HS-5 (cell line): Measurements from ENCODE around the gene SIGLEC12.
"Not testable (repeated sequence)": the region's sequence is repeated elsewhere in the genome, so short reads cannot be mapped to it uniquely, and the experiment has no call there.

ENCODE experiments used
- DNase-seq: peaks from one replicate; pipeline ENCODE4 v3.0.0-alpha.2; 2012; ENCODE audit warnings: low read depth

SIGLEC12 gene

DNA sequence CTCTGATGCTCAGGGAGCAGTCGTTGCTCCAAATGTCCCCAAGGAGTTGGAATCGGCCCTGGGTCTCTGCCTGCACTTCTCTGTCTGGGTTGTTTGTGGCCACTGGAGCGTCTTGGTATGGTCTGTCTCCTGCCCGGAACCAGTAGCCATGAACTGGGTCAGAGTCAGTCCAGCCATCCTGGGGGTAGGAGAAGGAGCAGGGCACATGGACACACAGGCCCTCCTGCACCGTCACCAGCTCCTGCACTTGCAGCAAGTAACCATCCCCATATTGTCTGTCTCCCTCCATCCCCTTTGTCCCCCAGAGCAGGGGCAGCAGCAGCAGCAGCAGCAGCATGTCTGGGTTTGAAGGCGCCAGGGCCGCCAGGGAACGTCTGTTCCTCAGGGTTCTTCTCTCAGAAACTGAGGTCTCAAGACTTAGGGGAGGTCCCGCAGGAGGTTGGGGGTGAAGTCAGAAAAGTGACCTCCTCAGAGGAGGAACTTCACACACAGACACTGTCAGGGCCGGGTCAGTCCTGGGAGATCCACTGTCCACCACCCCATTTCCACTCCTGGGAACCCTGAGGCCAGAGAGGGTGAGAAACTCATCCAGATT is 43.5 kb downstream of the SIGLEC12 start, which contains the start of gene SIGLEC8:
SIGLEC8 (minus strand) TSS at position 404 of the 595 bp plus-strand sequence; CDS start at position 337, 67 bp downstream.
- no peak for DNase-seq

DNA sequence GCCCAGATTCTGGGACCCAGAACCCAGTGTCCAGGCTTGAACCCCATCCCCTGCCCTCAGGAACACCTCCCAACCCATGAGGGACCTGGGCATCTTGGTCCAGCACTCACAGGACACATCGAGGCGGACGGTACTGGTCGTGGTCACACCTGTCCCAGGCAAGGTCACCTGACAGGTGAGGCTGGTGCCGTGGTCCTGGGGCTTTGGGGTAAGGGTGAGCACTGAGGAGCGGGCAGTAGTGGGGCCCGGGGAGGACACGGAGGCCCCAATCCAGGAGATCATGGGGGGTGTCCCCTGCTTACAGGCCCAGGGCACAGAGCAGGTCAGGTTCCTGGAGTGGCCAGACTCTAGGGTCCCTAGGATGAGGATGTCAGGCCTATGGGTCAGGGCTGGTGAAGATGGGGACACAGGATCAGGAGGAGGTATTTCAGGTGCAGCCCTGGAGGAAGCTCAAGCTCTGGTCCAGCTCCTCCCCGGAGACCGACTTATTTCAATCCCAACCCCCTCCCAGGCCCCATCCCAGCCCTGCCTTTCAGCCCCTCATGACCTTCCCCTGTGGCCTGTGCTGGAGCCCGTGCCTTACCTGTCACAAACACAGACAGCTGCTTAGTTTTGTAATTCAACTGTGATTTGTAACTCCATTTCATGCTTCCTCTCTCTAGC is 44.1 kb downstream of the SIGLEC12 start:
- DNase-seq: no peak

DNA sequence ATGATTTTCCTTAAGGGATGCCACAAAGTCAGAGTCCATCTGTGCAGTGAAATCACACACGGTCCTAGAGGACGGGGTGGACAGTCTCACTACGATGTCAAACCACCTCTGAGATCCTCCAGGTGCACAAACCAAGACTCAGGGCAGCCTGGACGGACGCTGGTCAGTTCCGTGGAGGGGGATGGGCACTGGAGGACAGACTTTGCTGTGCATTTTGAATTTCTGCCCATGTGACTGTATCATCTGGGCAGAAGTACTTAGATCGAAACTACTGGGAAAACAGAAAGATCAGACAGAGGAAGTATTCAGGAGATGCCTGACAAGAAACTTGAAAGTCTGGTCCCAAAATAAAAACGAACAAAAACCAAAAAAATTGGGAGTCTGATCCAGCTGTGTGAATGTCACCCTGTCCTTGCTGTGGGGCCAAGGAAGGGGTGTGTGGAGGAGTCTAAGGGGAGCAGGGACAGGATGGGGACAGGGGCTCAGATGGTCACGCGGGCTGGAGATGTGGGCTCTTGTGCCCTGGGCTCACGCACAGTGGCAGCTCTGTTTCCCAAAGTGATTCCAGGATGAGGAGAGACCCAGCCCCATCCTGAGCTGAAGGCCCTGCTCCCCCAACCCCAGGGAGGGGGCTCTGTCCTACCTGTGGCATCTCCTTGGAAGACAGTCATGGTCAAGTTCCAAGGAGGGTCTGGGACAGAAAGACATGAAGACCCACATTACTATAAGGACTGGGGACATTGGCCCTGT is 44.9 kb downstream of the SIGLEC12 start:
- no peak for DNase-seq

DNA sequence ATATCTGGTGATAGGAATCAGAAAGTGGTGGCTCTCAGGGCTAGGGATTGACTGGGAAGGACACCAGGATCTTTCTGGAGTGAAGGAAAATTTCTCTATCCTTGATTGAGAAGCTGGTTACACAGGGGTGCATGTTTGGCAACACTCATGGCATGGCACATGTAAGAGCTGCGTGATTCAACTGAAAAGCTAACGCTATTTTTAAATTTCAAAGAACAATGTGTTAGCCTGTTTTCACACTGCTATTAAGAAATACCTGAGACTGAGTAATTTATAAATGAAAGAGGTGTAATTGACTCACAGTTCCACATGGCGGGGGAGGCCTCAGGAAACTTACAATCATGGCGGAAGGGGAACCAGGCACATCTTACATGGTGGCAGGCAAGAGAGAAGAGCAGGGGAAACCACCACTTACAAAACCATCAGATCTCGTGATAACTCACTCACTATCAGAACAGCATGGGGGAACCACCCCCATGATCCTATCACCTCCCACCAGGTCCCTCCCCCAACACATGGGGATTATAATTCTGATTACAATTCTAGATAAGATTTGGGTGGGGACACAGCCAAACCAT is 50.8 kb downstream of the SIGLEC12 start:
- DNase-seq: no peak

DNA sequence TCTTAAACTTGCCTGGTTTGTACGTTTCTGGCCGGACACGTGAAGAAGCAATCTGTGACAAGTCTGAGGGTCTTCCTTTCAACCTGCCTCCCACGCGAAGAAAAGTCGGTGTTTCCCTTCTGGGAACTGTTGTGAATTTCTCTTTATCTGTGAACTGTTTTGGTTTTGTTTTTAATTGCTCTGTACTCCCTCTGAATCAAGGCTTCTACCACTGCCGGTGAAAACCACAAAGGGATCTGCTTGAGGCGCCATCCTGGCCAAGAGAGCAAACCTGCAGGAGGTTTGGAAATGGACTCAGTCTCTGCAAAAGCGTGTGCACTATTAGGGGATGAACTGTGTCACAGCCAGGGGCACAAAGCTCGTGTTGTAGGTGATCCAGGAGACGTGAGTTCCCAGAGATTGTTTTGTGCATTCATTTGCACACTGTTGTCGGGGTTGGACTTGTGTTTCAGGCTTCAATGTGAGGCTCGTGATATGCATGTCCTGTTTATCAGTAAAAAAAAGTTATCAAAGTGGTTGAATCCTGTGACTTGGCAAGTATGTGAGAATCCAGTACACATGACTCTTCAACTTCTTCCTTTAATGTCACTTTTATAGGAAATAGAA is 53.1 kb downstream of the SIGLEC12 start:
- no peak for DNase-seq

DNA sequence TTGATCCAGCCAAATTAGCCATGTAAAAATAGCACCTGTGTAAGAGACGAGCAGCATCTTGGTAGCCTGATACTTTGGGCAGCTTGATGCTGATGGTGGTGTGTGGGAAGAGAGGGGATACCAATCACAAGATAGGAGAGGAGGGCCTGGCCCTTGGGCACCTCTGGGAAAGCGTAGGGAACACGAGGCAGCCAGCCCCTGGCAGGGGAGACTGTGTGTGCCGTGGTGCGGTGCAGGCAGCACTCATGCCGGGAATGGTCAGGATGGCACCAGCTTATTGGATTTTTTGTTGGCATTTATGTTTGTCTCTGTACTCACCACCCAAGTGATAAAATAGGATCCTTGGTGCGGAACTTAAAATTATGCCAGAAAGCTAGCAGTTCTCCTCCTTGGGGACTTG is 53.6 kb downstream of the SIGLEC12 start:
- DNase-seq: no peak

DNA sequence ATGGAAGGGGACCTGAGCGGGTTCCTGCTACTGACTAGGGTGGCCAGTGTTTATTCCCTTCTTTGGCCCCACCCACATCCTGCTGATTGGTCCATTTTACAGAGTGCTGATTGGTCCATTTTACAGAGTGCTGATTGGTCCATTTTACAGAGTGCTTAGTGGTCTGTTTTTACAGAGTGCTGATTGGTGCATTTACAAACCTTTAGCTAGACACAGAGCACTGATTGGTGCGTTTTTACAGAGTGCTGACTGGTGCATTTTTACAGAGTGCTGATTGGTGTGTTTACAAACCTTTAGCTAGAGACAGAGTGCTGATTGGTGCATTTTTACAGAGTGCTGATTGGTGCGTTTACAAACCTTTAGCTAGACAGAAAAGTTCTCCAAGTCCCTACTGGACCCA is 54.1 kb downstream of the SIGLEC12 start:
- not testable (repeated sequence) for DNase-seq

DNA sequence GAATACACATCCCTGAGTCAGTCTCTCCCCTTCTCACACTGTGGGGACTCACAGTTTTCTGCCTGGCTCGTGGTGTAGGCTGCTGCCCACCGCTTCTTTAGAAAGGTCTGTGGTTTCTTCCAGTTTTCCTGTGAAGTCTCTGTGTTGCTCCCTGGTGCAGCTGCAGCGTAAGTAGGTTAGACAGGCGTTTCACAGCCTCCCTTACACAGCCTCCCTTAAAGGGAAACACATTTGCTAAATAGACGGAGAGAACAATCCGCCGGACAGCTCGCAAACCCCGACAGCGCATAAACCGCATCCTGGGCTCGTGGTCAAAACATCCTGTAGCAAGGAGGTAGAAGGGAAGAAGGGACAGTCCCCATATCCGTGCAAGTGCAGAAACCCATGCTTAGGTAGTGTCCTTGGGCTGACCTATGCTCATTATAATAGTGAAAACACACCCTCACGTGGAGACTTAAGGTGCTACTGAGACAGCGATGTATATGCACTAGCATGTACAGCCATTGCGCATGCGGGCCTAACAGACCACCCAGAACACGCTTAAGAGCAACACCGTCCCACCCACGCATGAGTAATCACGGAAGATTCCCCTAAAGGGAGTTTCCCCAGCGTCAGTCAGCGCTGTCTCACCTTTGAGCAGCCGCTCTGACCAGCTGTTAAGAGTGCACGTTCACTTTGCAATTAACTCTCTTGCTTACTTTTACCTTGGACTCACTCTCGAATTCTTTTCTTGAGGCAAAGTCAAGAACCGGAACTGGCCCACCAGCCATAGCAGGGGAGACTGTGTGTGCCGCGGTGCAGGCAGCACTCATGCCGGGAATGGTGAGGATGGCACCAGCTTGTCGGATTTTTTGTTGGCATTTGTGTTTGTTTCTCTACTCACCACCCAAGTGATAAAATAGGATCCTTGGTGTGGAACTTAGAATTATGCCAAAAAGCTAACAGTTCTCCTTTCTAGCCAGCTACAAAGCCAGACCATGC is 59.9 kb downstream of the SIGLEC12 start:
- no peak for DNase-seq
